ENCODE results near the gene CTAG1B. TPM values are rescaled to one million over a fixed set of nuclear protein-coding genes. Genes with fewer than 3 reads are reported as not detected.

CTAG1B gene
- total RNA-seq, 1 donor from 2014 or later, result not detected

DNA sequence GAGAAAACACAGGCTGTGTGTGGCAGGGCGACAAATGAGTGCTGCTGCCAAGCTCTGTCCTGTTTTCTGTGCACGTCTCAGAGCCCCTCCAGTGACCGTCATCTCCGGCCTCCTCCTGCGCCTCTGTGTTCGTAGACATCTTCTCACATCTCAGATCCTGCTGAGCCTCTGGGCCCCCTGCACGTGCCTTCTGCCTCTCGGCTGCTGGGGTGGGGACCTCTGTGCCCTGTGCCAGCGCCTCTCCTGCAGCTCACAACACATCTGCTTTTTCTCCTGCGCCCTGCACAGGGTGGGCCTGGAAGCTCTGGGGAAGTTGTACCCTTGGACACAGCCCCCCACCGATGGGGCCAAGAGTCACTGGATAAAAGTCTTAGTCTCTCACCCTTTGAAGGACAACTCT is 36.7 kb upstream of the CTAG1B start:
- H4K20me1 ChIP-seq (ENCODE audit: low read depth), result no peaks in the 10 kb centered on the region
- no peak overlapping the region for H3K4me3 Mint-ChIP-seq
- no peak overlapping the region for H3K4me2 ChIP-seq
- H3K9me3 ChIP-seq (ENCODE audit: low read depth), result no peaks in the 10 kb centered on the region
- H3K9ac ChIP-seq, result no peak overlapping the region
- no peaks in the 10 kb centered on the region for H3K4me1 ChIP-seq
- H3K79me2 ChIP-seq (ENCODE audit: low read depth), result no peaks in the 10 kb centered on the region
- peaks cover 19% of the 10 kb centered on the region for H3K9me3 Mint-ChIP-seq
- H3K4me3 ChIP-seq, result no peak overlapping the region
- H3K27ac ChIP-seq, result no peak overlapping the region
- no peaks in the 10 kb centered on the region for H3K36me3 Mint-ChIP-seq
- no peak overlapping the region for H2AFZ ChIP-seq (replicated peaks)
- peaks cover 5% of the 10 kb centered on the region for H3K27me3 Mint-ChIP-seq (ENCODE audit: insufficient read depth, low read depth)
- no peak overlapping the region for H3K27ac Mint-ChIP-seq
- DNase-seq (ENCODE audit: low spot score), result no peak
- no peak for TF ChIP-seq EZH2 (IDR thresholded peaks at IDR 0.05)
- TF ChIP-seq, protein P1, sequence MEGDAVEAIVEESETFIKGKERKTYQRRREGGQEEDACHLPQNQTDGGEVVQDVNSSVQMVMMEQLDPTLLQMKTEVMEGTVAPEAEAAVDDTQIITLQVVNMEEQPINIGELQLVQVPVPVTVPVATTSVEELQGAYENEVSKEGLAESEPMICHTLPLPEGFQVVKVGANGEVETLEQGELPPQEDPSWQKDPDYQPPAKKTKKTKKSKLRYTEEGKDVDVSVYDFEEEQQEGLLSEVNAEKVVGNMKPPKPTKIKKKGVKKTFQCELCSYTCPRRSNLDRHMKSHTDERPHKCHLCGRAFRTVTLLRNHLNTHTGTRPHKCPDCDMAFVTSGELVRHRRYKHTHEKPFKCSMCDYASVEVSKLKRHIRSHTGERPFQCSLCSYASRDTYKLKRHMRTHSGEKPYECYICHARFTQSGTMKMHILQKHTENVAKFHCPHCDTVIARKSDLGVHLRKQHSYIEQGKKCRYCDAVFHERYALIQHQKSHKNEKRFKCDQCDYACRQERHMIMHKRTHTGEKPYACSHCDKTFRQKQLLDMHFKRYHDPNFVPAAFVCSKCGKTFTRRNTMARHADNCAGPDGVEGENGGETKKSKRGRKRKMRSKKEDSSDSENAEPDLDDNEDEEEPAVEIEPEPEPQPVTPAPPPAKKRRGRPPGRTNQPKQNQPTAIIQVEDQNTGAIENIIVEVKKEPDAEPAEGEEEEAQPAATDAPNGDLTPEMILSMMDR (IDR thresholded peaks at IDR 0.05), result no peak
- no peak for TF ChIP-seq EZH2phosphoT487 (IDR thresholded peaks at IDR 0.05)
- no peaks in the 10 kb centered on the region for H3K36me3 ChIP-seq
- no peaks in the 10 kb centered on the region for H3K4me1 Mint-ChIP-seq
- H3K27me3 ChIP-seq, result no peaks in the 10 kb centered on the region
- no peaks in the 10 kb centered on the region for H3F3A ChIP-seq (ENCODE audit: low read depth)

DNA sequence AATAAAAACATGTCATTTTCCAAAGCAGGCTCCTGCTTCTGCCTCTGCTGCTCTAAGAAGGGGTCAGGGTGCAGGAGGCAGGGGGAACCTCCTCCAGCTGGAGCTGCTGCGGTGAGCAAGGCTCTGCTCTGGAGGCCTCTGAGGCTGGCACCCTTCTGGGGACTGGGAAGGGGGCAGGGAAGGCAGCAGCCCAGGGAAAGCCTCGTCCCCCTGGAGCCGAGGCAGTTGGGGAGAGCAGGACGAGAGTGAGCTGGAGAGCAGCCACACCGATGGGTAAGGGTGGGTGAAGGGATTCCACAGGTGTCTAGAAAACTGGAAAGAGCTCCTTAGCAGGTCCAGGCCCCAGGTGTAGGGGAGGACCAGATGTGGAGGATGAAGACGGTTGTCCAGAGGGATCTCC is 36.3 kb upstream of the CTAG1B start:
- no peaks in the 10 kb centered on the region for H3K4me1 ChIP-seq
- Mint-ChIP-seq H3K36me3 (no peaks in the 10 kb centered on the region), H3K4me1 (no peaks in the 10 kb centered on the region), H3K27me3 (ENCODE audit: insufficient read depth, low read depth) (peaks cover 5% of the 10 kb centered on the region), H3K9me3 (peaks cover 19% of the 10 kb centered on the region), H3K27ac (no peak overlapping the region), H3K4me3 (no peak overlapping the region)
- H3K27ac ChIP-seq, result no peak overlapping the region
- H3F3A ChIP-seq (ENCODE audit: low read depth), result no peaks in the 10 kb centered on the region
- H3K79me2 ChIP-seq (ENCODE audit: low read depth), result no peaks in the 10 kb centered on the region
- DNase-seq (ENCODE audit: low spot score), result no peak
- no peak for TF ChIP-seq EZH2phosphoT487 (IDR thresholded peaks at IDR 0.05)
- TF ChIP-seq, protein P1 (IDR thresholded peaks at IDR 0.05), result no peak
- no peak for TF ChIP-seq EZH2 (IDR thresholded peaks at IDR 0.05)
- H2AFZ ChIP-seq (replicated peaks), result no peak overlapping the region
- no peaks in the 10 kb centered on the region for H3K27me3 ChIP-seq
- no peaks in the 10 kb centered on the region for H4K20me1 ChIP-seq (ENCODE audit: low read depth)
- H3K4me3 ChIP-seq, result no peak overlapping the region
- no peak overlapping the region for H3K4me2 ChIP-seq
- H3K36me3 ChIP-seq, result no peaks in the 10 kb centered on the region
- H3K9me3 ChIP-seq (ENCODE audit: low read depth), result no peaks in the 10 kb centered on the region
- no peak overlapping the region for H3K9ac ChIP-seq

DNA sequence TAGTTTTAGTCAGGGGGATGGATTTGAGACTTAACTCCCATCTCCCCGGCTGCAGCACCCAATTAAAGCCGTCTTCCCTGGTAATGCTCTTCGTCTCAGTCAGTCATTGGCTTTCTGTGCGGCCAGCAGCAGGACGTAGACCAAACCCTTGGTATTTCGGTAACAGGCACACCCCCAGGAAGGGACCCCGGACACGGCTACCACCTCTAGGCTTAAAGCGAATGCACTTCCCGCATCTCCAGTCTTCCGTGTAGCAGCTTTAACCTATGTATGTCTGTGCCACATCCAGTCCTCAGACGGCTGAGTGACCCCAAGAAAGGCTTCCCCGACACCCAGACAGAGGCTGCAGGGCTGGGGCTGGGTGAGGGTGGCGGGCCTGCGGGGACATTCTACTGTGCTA is 35.8 kb upstream of the CTAG1B start:
- no peaks in the 10 kb centered on the region for H3K79me2 ChIP-seq (ENCODE audit: low read depth)
- no peak overlapping the region for H3K27ac Mint-ChIP-seq
- H3K27me3 ChIP-seq, result no peaks in the 10 kb centered on the region

More for the DNA sequence above, 35.8 kb upstream of the CTAG1B start:
- Histone ChIP-seq H3K9ac (no peak overlapping the region), H3F3A (ENCODE audit: low read depth) (no peaks in the 10 kb centered on the region), H4K20me1 (ENCODE audit: low read depth) (no peaks in the 10 kb centered on the region), H3K9me3 (ENCODE audit: low read depth) (no peaks in the 10 kb centered on the region), H3K4me3 (no peak overlapping the region), H3K4me2 (no peak overlapping the region), H3K27ac (no peak overlapping the region), H3K4me1 (no peaks in the 10 kb centered on the region), H2AFZ (replicated peaks) (no peak overlapping the region), H3K36me3 (no peaks in the 10 kb centered on the region)
- H3K4me3 Mint-ChIP-seq, result no peak overlapping the region
- no peaks in the 10 kb centered on the region for H3K4me1 Mint-ChIP-seq
- no peak for DNase-seq (ENCODE audit: low spot score)
- peaks cover 5% of the 10 kb centered on the region for H3K27me3 Mint-ChIP-seq (ENCODE audit: insufficient read depth, low read depth)
- H3K9me3 Mint-ChIP-seq, result peaks cover 19% of the 10 kb centered on the region
- TF ChIP-seq EZH2 (IDR thresholded peaks at IDR 0.05), result no peak
- TF ChIP-seq, protein P1 (IDR thresholded peaks at IDR 0.05), result no peak
- no peak for TF ChIP-seq EZH2phosphoT487 (IDR thresholded peaks at IDR 0.05)
- H3K36me3 Mint-ChIP-seq, result no peaks in the 10 kb centered on the region
